H1 (cell line): ENCODE results near the gene ISM1. TPM values are rescaled to one million over a fixed set of nuclear protein-coding genes. Genes with fewer than 3 reads are reported as not detected.

ENCODE experiments used
- CTCF ChIA-PET: fragments of 300-600 bp; sonication (Branson Sonifier 250); formaldehyde crosslinking; loops from one replicate; lab custom pipeline; 2021; ENCODE audit not compliant: partially characterized antibody; lab: Charles Lee
- POLR2A ChIA-PET: fragments of 300-600 bp; sonication (Branson Sonifier 250); formaldehyde crosslinking; loops from one replicate; lab custom pipeline; 2021; ENCODE audit warnings: inconsistent platforms; ENCODE audit not compliant: partially characterized antibody; lab: Charles Lee
- DNase-seq, 2 experiments: peaks; one replicate each; pipeline versions ENCODE4 v3.0.0 to v3.0.0-alpha.2; 2010 to 2022; ENCODE audit warnings: low spot score in 2 of 2, low read depth in 1 of 2, mixed read lengths in 1 of 2
- FAIRE-seq: peaks from 2 replicates; lab custom pipeline; 2011; peaks lifted over from hg19 to GRCh38; lab: Jason Lieb, UNC
- H2AFZ ChIP-seq: 2 replicates; pipeline ENCODE4 v1.8.1; 2012; ENCODE audit warnings: low read length, inconsistent platforms
- H2AK5ac ChIP-seq: 2 replicates; pipeline ENCODE4 v1.6.1; 2013; ENCODE audit warnings: low read depth, low read length
- H2BK120ac ChIP-seq: replicated peaks from 2 replicates; pipeline ENCODE3; 2013; ENCODE audit warnings: low read depth, low read length, inconsistent platforms
- H2BK12ac ChIP-seq: 2 replicates; pipeline ENCODE4 v1.6.1; 2013; ENCODE audit warnings: low read depth, low read length
- H2BK15ac ChIP-seq: 2 replicates; pipeline ENCODE4 v1.6.1; 2013; ENCODE audit warnings: low read length
- H2BK20ac ChIP-seq: 2 replicates; pipeline ENCODE4 v1.6.1; 2013; ENCODE audit warnings: low read length
- H2BK5ac ChIP-seq: 2 replicates; pipeline ENCODE4 v1.6.1; 2013; ENCODE audit warnings: low read depth, low read length
- H3K14ac ChIP-seq: 2 replicates; pipeline ENCODE4 v1.6.1; 2013; ENCODE audit warnings: inconsistent platforms; ENCODE audit not compliant: insufficient read length
- H3K18ac ChIP-seq: 2 replicates; pipeline ENCODE4 v1.6.1; 2013; ENCODE audit warnings: low read length; ENCODE audit errors: extremely low read depth
- H3K23ac ChIP-seq: 2 replicates; pipeline ENCODE4 v1.6.1; 2013; ENCODE audit warnings: inconsistent platforms; ENCODE audit not compliant: insufficient read length
- H3K23me2 ChIP-seq: 2 replicates; pipeline ENCODE4 v1.6.1; 2013; ENCODE audit warnings: low read depth, low read length
- H3K27ac ChIP-seq: 2 replicates; pipeline ENCODE4 v1.6.1; 2011; ENCODE audit warnings: low read depth, low read length, inconsistent platforms
- H3K27me3 ChIP-seq, 4 experiments: replicated peaks in 1 of 4; 1 replicate in 1 of 4; 2 replicates in 3 of 4; pipeline versions ENCODE4 v1.6.1 to v1.8.1; 2011 to 2013; ENCODE audit warnings: low read length in 3 of 4, mild to moderate bottlenecking in 3 of 4, inconsistent platforms in 2 of 4, mixed read lengths in 2 of 4, moderate library complexity in 1 of 4; ENCODE audit not compliant: control insufficient read depth in 3 of 4, insufficient read depth in 3 of 4; ENCODE audit errors: extremely low read depth in 1 of 4
- H3K36me3 ChIP-seq, 4 experiments: 2 replicates each; pipeline versions ENCODE4 v1.6.1 to v1.8.1; 2011 to 2013; ENCODE audit warnings: mild to moderate bottlenecking in 4 of 4, low read length in 3 of 4, moderate library complexity in 2 of 4, control low read depth in 1 of 4, inconsistent platforms in 1 of 4; ENCODE audit not compliant: insufficient read depth in 4 of 4, control insufficient read depth in 2 of 4
- H3K4ac ChIP-seq: replicated peaks from 2 replicates; pipeline ENCODE3; 2013; ENCODE audit warnings: low read length, low read depth, mixed read lengths, inconsistent platforms; ENCODE audit not compliant: insufficient read length
- H3K4me1 ChIP-seq, 4 experiments: replicated peaks in 1 of 4; 1 replicate in 1 of 4; 2 replicates in 3 of 4; pipeline versions ENCODE4 v1.6.1 to v1.8.1; 2011 to 2013; ENCODE audit warnings: low read length in 3 of 4, inconsistent platforms in 2 of 4, mixed read lengths in 1 of 4; ENCODE audit not compliant: insufficient read depth in 4 of 4, control insufficient read depth in 3 of 4
- H3K4me2 ChIP-seq, 2 experiments: 2 replicates each; pipeline versions ENCODE4 v1.6.1 to v1.8.1; 2011 to 2013; ENCODE audit warnings: low read depth in 2 of 2, low read length in 2 of 2, control low read depth in 1 of 2, inconsistent platforms in 1 of 2, mild to moderate bottlenecking in 1 of 2; ENCODE audit not compliant: insufficient read depth in 1 of 2
- H3K4me3 ChIP-seq, 4 experiments: fragments of 200-600, 300-600 bp in 1 of 4; sonication (generic), shearing (Covaris generic), sonication (Bioruptor Twin) in 1 of 4; 2 replicates each; pipeline versions ENCODE4 v1.5.1 to v1.8.1; 2011 to 2016; ENCODE audit warnings: low read length in 4 of 4, low read depth in 3 of 4, control low read depth in 2 of 4, inconsistent platforms in 2 of 4, mild to moderate bottlenecking in 2 of 4, mixed read lengths in 1 of 4, moderate library complexity in 1 of 4; ENCODE audit not compliant: insufficient read depth in 2 of 4; ENCODE audit errors: extremely low read depth in 1 of 4
- H3K56ac ChIP-seq: replicated peaks from 2 replicates; pipeline ENCODE3; 2013; ENCODE audit warnings: low read depth, mild to moderate bottlenecking, mixed read lengths, low read length, inconsistent platforms; ENCODE audit not compliant: insufficient read length
- H3K79me1 ChIP-seq: 2 replicates; pipeline ENCODE4 v1.6.1; 2013; ENCODE audit warnings: low read depth, low read length, control low read depth
- H3K79me2 ChIP-seq, 2 experiments: 2 replicates each; pipeline versions ENCODE4 v1.6.1 to v1.8.1; 2012 to 2013; ENCODE audit warnings: low read length in 2 of 2, mild to moderate bottlenecking in 2 of 2, inconsistent platforms in 1 of 2; ENCODE audit not compliant: insufficient read depth in 2 of 2, control insufficient read depth in 1 of 2
- H3K9ac ChIP-seq, 4 experiments: replicated peaks in 1 of 4; 1 replicate in 1 of 4; 2 replicates in 3 of 4; pipeline versions ENCODE4 v1.6.1 to v1.8.1; 2011 to 2013; ENCODE audit warnings: low read depth in 3 of 4, low read length in 3 of 4, control low read depth in 2 of 4, mild to moderate bottlenecking in 2 of 4, moderate library complexity in 2 of 4, inconsistent platforms in 1 of 4; ENCODE audit errors: extremely low read depth in 1 of 4
- H3K9me3 ChIP-seq, 2 experiments: 2 replicates each; pipeline versions ENCODE4 v1.6.1 to v1.8.1; 2012 to 2013; ENCODE audit warnings: mild to moderate bottlenecking in 2 of 2, moderate library complexity in 2 of 2, control low read depth in 1 of 2, inconsistent platforms in 1 of 2, low read depth in 1 of 2, low read length in 1 of 2, mixed read lengths in 1 of 2; ENCODE audit not compliant: insufficient read depth in 2 of 2
- H4K20me1 ChIP-seq, 2 experiments: replicated peaks in 1 of 2; 2 replicates each; pipeline versions ENCODE3 to v1.8.1; 2011 to 2013; ENCODE audit warnings: inconsistent platforms in 2 of 2, low read length in 2 of 2, mild to moderate bottlenecking in 1 of 2; ENCODE audit not compliant: insufficient read depth in 2 of 2, control insufficient read depth in 1 of 2
- H4K5ac ChIP-seq: 2 replicates; pipeline ENCODE4 v1.6.1; 2013; ENCODE audit warnings: low read length, low read depth, mixed read lengths, inconsistent platforms; ENCODE audit not compliant: insufficient read length
- H4K8ac ChIP-seq: 2 replicates; pipeline ENCODE4 v1.8.0; 2013; ENCODE audit warnings: mild to moderate bottlenecking, moderate library complexity, low read length, inconsistent platforms; ENCODE audit not compliant: insufficient read depth; ENCODE audit errors: extremely low read depth
- H4K91ac ChIP-seq: replicated peaks from 2 replicates; pipeline ENCODE3; 2013; ENCODE audit warnings: low read length, mixed read lengths, inconsistent platforms; ENCODE audit not compliant: insufficient read length
- BCL11A ChIP-seq, 2 experiments: IDR thresholded peaks; one replicate each; pipeline ENCODE4 v1.6.1; 2011; ENCODE audit warnings: low read depth in 2 of 2, low read length in 2 of 2, mild to moderate bottlenecking in 2 of 2
- CBX5 ChIP-seq: fragments of 300-800, 300-1000 bp; sonication (generic); IDR thresholded peaks from 2 replicates; pipeline ENCODE4 v1.7.1; 2016; ENCODE audit warnings: antibody characterized with exemption, low read length, low read depth
- CHD2 ChIP-seq: IDR thresholded peaks from 2 replicates; pipeline ENCODE4 v1.6.1; 2012; ENCODE audit warnings: low read length, improper control_type of control experiment
- SIX5 ChIP-seq: IDR thresholded peaks from 2 replicates; pipeline ENCODE4 v1.6.1; 2011; ENCODE audit warnings: mild to moderate bottlenecking, low read depth, low read length
- SP1 ChIP-seq: IDR thresholded peaks from 2 replicates; pipeline ENCODE4 v1.6.1; 2011; ENCODE audit warnings: low read depth, low read length
- SP2 ChIP-seq: IDR thresholded peaks from 2 replicates; pipeline ENCODE4 v1.6.1; 2012; ENCODE audit warnings: mild to moderate bottlenecking, low read length, inconsistent platforms
- TAF1 ChIP-seq: IDR thresholded peaks from 2 replicates; pipeline ENCODE4 v1.6.1; 2011; ENCODE audit warnings: mild to moderate bottlenecking, low read depth, low read length
- YY1 ChIP-seq: IDR thresholded peaks from 2 replicates; pipeline ENCODE4 v1.6.1; 2011; ENCODE audit warnings: low read depth, mild to moderate bottlenecking, low read length
- WGBS, 2 experiments: shearing (Covaris generic) in 1 of 2; methylation state at CpG; one replicate each; pipeline versions ENCODE4 v1.1.6 to v1.1.7; 2013 to 2015; ENCODE audit warnings: low lambda C conversion rate in 2 of 2, mixed read lengths in 2 of 2, inconsistent platforms in 1 of 2, low coverage in 1 of 2, missing lambda C conversion rate in 1 of 2; ENCODE audit not compliant: insufficient replicate concordance in 2 of 2, insufficient coverage in 1 of 2, insufficient read length in 1 of 2; ENCODE audit errors: extremely low coverage in 1 of 2, missing lambda C conversion rate in 1 of 2; 5-methylcytosine and 5-hydroxymethylcytosine counted together
- polyA plus RNA-seq, 7 experiments: library from polyadenylated mRNA; depleted of rRNA in 3 of 7; stranded (reverse) in 5 of 7; unstranded in 2 of 7; fragments of >200 nt in 5 of 7; fragments of 200-250 nt in 2 of 7; gene quantifications; 1 replicate in 5 of 7; 2 replicates in 1 of 7; 4 replicates in 1 of 7; pipeline versions ENCODE4 v1.2.1 to v1.2.3, GENCODE V29; 2011 to 2013; ENCODE audit warnings: missing spikeins in 2 of 7, mixed read lengths in 2 of 7
- total RNA-seq: library from RNA; stranded (reverse); fragmentation: NEBNext Ultra II Directional; extraction: Animal tissue kit (Norgen Biotek cat#: 25700); gene quantifications from 2 replicates; pipeline ENCODE4 v1.2.1, GENCODE V29; 2021
- TF ChIP-seq, protein P1 (sequence below): IDR thresholded peaks from 2 replicates; pipeline ENCODE4 v1.6.1; 2012; ENCODE audit warnings: inconsistent platforms

Gene ISM1
- total and polyA plus RNA-seq, 2 of the 8 experiments (the other 6 are each of a cell fraction or from before 2014, with no cell fraction given), result 0.62 to 0.97 TPM

DNA sequence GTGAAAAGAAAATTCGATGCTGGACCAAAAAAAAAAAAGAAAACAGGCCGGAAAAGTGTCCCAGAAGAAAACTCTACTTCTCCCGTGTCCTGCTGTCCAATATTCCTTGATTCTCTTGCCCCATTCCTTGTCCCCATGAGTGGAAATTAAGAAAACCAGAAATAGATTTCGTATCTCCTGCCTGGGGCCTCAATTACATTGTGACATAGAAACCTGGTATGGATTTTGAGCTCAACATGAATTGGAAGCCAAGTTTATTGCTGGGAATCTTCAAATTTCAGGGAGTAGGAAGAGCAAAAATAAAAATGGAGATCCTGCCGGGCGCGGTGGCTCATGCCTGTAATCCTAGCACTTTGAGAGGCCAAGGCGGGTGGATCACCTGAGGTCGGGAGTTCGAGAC is 11.9 kb downstream of the ISM1 start:
- no peak overlapping the region for H3K18ac ChIP-seq
- H3K36me3 ChIP-seq, result no peaks in the 10 kb centered on the region
- H3K23me2 ChIP-seq, result no peaks in the 10 kb centered on the region
- H2BK120ac ChIP-seq, result no peak overlapping the region
- no peak overlapping the region for H3K9ac ChIP-seq
- no peak overlapping the region for H3K56ac ChIP-seq
- H3K27me3 ChIP-seq, result no peaks in the 10 kb centered on the region
- WGBS, 2 experiments, result 95% methylated on average over 10 of the region's 10 CpGs; no CpG with 5 or more reads in 1 of the 2 experiments
- H3K4me3 ChIP-seq, result no peak overlapping the region
- no peak overlapping the region for H3K14ac ChIP-seq
- H2AK5ac ChIP-seq, result no peak overlapping the region
- H3K4ac ChIP-seq, result no peak overlapping the region
- no peak overlapping the region for H2BK12ac ChIP-seq
- ChIA-PET CTCF (interaction anchor here (0.6 kb wide), 1 partner anchor 31 kb away, joined by 3 read pairs; no protein-coding TSS in a partner anchor), POLR2A (no interaction called here)
- DNase-seq (no peak), FAIRE-seq (no peak)
- H4K20me1 ChIP-seq, result no peaks in the 10 kb centered on the region
- H3K79me1 ChIP-seq, result no peaks in the 10 kb centered on the region
- H3K9me3 ChIP-seq, result no peaks in the 10 kb centered on the region
- H3K23ac ChIP-seq, result no peak overlapping the region
- peaks cover 0 to 4% (median 0%) of the 10 kb centered on the region in 4 experiments; a peak in 1 of 7 replicates for H3K4me1 ChIP-seq
- H2BK20ac ChIP-seq, result no peak overlapping the region
- no peak overlapping the region for H4K5ac ChIP-seq
- no peak for TF ChIP-seq TAF1
- no peak for TF ChIP-seq SP2
- no peak for TF ChIP-seq BCL11A (IDR thresholded peaks at IDR 0.05; ENCODE audit: low read depth in 2 of 2, low read length in 2 of 2)
- no peak for TF ChIP-seq SIX5
- peak; percentile 67; the same call in 1 of the 2 replicates for TF ChIP-seq SP1
- TF ChIP-seq, protein P1, sequence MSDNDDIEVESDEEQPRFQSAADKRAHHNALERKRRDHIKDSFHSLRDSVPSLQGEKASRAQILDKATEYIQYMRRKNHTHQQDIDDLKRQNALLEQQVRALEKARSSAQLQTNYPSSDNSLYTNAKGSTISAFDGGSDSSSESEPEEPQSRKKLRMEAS, result no peak
- TF ChIP-seq CBX5, result no peak
- TF ChIP-seq YY1, result no peak
- TF ChIP-seq CHD2, result no peak
- no peak overlapping the region for H4K91ac ChIP-seq
- no peak overlapping the region for H2BK5ac ChIP-seq
- no peaks in the 10 kb centered on the region for H3K79me2 ChIP-seq
- H2BK15ac ChIP-seq, result no peak overlapping the region
- no peak overlapping the region for H4K8ac ChIP-seq
- no peak overlapping the region for H3K27ac ChIP-seq
- no peak overlapping the region for H2AFZ ChIP-seq
- no peak overlapping the region for H3K4me2 ChIP-seq
